Measurements from ENCODE around the gene ZNF385B.

Gene ZNF385B

GRCh38 chr2:179671043-179671981 lies 190.1 kb downstream of the ZNF385B start:
- no peaks in the 10 kb centered on the region for H3K36me3 Mint-ChIP-seq (ENCODE audit: low read depth)
- H3K27ac Mint-ChIP-seq: no peak overlapping the region
- peaks cover 2% of the 10 kb centered on the region for H3K9me3 Mint-ChIP-seq
- no peak for TF ChIP-seq CTCF (IDR thresholded peaks at IDR 0.05; ENCODE audit: unreplicated experiment in 3 of 3)
- H3K4me3 Mint-ChIP-seq: no peak overlapping the region
- no peaks in the 10 kb centered on the region for H3K27me3 Mint-ChIP-seq (ENCODE audit: low read depth)
- peaks cover 7% of the 10 kb centered on the region for H3K4me1 Mint-ChIP-seq

GRCh38 chr2:179669196-179669595 lies 192.2 kb downstream of the ZNF385B start:
- H3K4me3 Mint-ChIP-seq: no peak overlapping the region
- no peak for TF ChIP-seq CTCF (IDR thresholded peaks at IDR 0.05; ENCODE audit: unreplicated experiment in 3 of 3)
- no peaks in the 10 kb centered on the region for H3K27me3 Mint-ChIP-seq (ENCODE audit: low read depth)

GRCh38 chr2:179664972-179665812 lies 196.2 kb downstream of the ZNF385B start:
- no peak for TF ChIP-seq CTCF (IDR thresholded peaks at IDR 0.05; ENCODE audit: unreplicated experiment in 3 of 3)
- no peaks in the 10 kb centered on the region for H3K9me3 Mint-ChIP-seq
- H3K27ac Mint-ChIP-seq: no peak overlapping the region
- H3K27me3 Mint-ChIP-seq (ENCODE audit: low read depth): no peaks in the 10 kb centered on the region
- H3K36me3 Mint-ChIP-seq (ENCODE audit: low read depth): no peaks in the 10 kb centered on the region
- no peak overlapping the region for H3K4me3 Mint-ChIP-seq
- H3K4me1 Mint-ChIP-seq: no peaks in the 10 kb centered on the region

More at GRCh38 chr2:179669196-179669595, 192.2 kb downstream of the ZNF385B start:
- Mint-ChIP-seq H3K27ac (no peak overlapping the region), H3K36me3 (ENCODE audit: low read depth) (no peaks in the 10 kb centered on the region), H3K4me1 (no peaks in the 10 kb centered on the region), H3K9me3 (peaks cover 2% of the 10 kb centered on the region)

- H3K27ac Mint-ChIP-seq: no peak overlapping the region
- H3K4me3 Mint-ChIP-seq: no peak overlapping the region
- H3K27me3 Mint-ChIP-seq (ENCODE audit: low read depth): no peaks in the 10 kb centered on the region
- no peaks in the 10 kb centered on the region for H3K36me3 Mint-ChIP-seq (ENCODE audit: low read depth)
- no peaks in the 10 kb centered on the region for H3K4me1 Mint-ChIP-seq
- TF ChIP-seq CTCF (IDR thresholded peaks at IDR 0.05; ENCODE audit: unreplicated experiment in 3 of 3): no peak
- H3K9me3 Mint-ChIP-seq: no peaks in the 10 kb centered on the region
These were observed 199.4 kb downstream of the ZNF385B start for GRCh38 chr2:179661986-179662385.

DNA sequence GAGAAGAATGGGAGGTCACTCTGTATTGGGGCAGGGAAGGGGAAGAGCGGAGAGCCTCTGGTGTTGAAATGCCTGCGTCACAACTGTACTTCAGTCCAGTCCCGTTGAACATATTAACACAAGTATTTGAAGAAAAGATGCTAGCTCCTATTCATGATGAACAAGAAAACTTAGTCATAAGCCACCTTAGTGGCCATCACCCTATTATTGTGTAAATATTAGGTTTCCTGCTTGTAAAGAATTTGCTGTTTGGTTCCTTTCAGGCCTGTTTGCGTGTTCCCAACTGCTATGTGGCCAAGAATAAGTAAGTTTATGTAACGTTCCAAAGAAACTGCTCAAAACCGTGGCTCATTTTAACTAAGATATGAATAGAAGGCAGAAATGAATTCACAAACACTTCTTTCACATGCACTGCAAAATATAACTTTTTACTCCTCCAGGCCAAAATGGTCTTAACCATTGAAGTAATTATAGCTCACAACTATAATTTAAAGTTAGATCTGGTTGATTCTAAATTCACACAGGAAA lies 204.3 kb downstream of the ZNF385B start:
- Mint-ChIP-seq H3K4me3 (no peak overlapping the region), H3K9me3 (no peaks in the 10 kb centered on the region), H3K27me3 (ENCODE audit: low read depth) (no peaks in the 10 kb centered on the region), H3K4me1 (peaks cover 8% of the 10 kb centered on the region), H3K36me3 (ENCODE audit: low read depth) (no peaks in the 10 kb centered on the region), H3K27ac (no peak overlapping the region)
- no peak for TF ChIP-seq CTCF (IDR thresholded peaks at IDR 0.05; ENCODE audit: unreplicated experiment in 3 of 3)
